C1 segment of cervical spinal cord (tissue), 14 donors: ENCODE results near the gene TRIO.

Experiments used
- DNase-seq, 14 donors: peaks; one replicate each; lab custom pipeline; 2025; lab: John Stamatoyannopoulos, UW

TRIO gene

DNA sequence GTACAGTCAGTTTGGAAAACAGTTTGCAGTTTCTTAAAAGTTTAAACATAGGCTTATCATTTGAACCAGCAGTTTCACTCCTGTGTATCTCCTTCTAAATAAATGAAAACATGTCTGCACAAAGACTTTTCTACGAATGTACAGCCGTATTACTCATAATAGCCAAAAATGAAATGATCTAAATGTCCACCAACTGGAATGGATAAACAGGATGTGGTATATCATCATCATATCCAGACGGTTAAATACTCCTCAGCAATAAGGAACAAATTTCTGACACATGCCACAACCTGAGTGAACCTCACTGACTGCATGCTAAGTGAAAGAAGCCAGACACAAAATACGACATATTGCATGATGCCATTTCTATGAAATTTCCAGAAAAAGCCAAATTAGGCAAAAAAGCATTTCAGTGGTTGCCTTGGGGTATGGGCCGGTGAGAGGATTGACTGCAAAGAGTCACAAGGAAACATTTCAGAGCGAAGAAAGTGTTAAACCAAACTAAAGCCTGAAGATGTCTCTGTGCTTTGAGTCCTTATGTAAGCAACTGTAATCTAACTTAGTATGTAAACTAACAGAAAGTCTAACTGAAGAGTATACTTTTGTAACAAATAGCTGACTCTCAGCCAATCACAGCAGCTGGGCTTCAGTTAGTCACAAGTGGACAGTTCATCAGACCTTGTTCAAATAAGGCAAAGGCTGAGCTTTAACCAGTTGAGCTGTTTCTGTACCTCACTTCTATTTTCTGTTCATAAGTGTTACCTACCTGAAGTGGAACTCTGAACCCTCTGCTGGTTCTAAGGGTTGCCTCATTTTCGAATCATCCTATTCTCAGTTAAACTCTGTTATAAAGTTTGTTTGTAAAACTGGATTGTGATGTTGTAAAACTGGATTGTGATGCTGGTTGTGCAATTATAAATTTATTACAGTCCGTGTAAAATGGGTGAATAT, 65.2 kb downstream of the TRIO start:
- no peak for DNase-seq

DNA sequence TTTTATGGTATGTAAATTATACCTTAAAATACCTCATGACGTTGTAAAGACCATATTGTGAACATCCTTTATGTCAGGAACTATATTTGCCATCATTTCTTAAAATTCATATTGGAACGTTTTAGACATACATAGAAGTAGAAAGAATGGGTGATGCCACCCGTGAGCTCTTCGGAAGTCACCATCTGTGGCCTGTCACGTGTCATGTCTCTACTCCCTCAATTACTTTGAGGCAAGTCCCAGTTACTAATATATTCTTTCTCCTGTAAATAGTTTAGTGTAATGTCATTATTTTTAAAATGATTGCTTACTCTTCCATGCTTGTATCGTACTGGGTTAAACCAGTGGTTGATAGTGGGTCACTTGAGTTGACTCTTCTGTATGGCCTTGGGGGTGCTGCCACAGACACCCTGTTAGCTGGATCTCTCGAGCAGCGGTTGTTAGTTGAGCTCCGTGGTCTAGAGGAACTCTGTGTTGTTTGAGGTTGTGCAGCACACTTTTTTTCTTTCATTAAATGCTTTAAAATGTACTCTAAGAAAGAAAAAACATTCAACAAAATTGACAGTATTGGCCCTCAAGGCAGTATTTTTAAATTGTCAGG, 66.2 kb downstream of the TRIO start:
- no peak for DNase-seq

DNA sequence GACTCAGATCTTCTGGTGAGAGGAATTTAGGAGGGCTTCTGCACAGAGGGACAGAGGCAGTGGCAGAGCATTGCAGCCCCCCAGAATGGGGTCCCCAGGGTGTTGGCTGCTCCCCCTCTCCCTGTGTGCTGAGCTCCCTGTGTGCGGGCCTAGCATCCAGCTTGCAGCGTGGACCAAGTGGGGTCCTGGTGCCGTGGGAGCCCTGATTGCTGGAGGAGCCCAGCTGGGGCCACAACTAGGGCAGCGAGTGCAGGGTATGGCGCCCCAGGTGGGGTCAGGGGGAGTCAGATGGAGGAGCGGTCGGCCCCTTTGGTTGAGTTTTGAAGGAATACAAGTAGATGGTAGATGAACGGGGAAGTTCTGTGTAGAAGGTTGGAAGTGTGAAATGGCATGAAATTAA, 66.7 kb downstream of the TRIO start:
- DNase-seq, result no peak

DNA sequence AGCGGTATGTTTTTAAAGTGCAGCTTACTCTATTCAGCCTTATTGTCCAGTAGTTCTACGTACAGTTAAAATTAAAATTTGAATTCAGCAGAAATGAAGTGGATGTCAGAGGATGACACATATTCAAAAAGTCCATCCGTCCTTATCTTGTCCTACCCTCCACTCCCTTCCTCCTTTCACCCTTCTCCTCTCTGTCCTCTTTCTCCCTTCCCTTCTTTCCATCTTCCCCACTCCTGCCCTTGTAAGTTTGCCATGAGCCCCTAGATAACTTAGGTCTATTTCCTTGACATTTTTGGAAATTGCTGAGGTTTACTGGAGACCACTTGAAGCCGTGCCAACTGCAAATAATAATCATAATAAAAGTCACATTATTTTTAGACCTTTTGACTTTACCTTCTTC, 67.6 kb downstream of the TRIO start:
- DNase-seq, result no peak

DNA sequence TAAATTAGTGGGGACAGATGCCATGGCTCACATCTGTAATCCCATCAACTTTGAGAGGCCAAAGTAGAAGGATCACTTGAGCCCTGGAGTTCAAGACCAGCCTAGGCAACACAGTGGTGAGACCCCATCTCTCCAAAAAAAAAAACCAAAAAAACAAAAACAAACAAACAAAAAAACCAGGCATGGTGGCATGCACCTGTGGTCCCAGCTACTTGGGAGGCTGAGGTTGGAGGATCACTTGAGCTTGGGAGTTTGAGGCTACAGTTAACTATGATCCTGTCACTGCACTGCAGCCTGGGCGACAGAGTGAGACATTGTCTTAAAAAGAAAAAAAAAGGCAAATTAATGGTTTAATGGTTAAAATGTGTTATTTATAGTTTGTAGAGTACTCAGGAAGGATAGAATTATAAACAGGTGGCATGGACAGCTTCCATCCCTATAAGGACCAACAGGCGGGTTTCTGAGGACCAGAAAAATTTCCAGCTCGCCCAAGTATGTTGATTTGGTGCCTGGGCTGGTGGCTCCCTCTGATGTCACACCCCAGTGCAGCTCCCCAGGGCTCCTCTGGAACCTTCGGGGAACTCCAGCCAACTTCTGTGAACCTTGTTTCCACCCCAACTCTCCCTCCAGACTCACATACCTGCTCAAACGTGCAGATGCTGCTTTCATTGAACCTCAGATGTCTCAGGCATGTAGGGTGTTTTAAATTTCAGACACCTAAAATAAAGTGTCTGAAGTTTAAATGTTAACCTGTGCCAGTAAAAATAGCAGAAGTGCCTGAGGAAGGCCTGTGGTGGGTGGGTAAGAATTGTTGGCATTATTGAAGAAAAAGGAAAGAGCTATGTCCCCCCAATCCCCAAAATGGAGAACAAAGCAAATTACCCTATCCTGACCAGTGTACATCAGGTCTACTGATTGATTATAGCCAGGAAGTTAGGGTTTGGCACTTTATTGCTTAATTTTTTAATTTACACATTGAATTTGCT, 69.0 kb downstream of the TRIO start:
- DNase-seq, result no peak

DNA sequence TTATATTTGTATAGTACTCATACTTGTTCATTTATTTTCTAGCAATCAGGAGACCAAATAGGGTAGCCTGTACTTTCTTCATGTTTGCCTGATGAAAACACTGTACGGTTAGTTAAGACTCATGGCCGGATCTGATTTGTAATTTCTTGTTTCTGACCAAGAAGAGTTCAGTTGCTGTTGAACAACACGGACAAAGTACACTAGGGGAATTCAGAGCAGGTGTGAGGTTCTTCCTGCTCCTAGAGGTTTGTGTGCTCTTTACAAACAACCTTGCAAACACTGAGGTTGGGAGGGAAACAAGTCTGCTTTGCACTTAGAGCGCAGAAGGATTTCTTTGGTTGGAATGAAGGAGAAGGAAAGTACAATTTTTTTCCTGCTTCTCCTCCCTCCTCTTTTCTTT, 69.7 kb downstream of the TRIO start:
- no peak for DNase-seq

DNA sequence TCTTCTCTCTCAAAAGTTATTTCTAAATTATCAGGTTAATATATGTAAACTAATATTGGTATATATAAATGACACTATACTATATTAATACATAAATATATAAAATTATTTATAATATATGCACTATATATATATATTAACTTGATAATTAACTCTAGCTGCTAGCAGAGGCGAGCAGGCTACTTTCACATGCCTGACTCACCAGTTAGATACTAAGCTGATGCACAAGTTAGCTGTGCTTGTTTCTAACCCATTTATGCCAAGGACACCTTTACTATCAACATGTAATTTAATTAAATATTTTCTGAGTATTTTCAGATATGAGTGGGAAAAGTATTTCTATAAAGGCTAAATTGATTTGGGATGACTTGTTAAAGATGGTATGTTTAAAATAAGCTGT, 70.1 kb downstream of the TRIO start:
- no peak for DNase-seq

DNA sequence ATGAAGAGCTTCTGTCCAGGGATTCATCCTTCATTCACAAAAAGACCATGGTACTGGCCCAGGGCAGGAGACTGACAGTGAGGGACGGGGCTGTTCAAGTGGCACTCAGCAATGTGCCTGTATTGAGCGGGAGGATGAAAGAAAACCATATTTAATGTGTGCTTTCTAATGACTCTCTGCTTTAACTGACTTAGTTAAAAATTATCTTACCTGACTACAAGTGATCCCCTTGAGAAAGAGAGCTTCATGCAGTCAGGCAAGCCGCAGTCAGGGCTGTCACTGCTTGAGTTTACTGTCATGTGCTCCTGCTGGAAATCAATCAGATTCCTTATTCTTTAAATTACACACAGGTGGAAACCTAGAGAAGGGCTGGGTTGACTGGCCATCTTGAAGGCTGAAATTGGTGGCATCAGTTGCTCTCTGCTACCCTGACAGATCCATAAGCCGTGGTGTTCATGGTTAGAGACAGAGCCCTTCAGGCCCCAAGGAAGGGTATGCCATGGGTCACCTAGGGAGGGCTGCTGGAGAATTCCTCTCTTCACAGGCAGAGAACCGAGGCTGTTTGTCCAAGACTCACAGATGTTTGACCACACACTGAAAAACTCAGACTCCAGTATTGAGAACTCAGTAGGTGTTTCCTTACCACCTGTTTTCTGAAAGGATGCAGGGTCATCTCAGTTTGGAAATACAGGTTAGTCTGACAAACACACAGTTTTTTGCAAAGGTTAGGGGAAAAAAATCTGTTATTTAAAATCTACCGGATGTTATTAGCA, 70.9 kb downstream of the TRIO start:
- no peak for DNase-seq

DNA sequence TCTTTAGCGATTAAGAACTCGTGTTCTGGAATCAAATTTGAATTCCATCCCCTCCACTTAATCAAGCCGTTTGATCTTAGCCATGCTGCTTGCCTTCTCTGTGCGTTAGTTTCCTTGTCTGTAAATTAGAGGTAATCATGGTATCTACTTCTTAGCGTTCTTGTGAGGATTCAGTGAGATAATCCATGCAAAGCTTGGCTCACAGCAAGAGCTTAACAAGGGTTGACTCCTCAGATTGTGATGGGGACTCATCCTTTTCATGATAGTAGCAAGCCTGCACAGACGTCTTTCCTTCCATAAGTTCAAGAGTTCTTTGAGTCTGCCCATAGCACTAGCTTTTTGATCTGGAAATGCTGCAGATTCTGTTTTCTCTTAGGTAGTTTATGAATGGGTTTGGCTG, 72.8 kb downstream of the TRIO start:
- no peak for DNase-seq

DNA sequence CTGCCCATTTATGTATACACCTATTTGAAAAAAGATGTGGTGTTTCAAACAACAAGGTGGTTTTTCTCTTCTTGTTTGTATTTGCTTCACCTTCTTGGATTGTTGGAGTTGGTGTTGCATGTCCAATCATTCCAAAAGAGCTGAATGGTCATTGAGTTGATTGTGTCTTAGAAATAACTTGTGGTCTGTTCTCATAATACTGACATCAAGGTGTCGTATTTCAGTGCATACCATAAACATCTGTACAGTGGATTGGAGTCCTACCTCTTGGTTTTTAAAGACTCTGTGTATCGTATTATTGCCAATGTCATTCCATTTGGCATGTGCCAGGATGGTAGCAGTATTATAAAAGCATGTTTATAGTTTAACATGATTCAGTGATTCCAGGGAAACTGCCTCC, 73.2 kb downstream of the TRIO start:
- DNase-seq, result no peak

DNA sequence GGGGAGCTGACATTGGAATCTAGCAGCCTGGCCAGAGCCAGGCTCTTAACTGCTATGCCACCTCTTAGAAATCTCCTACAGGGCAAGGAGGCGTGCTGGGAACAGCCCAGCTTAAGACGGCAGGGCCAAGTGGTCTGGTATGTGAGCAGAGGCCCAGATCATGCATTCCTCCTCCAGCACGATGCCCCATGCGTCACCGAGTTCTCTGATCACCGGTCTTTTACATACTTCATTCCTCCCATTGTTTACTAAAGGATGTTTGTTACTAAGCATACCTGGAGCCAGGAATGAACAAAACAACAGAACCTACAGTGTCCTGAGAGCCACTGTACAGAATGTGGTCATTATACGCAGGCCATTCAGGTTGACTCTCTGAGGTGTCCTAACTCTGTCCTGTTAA, 73.8 kb downstream of the TRIO start:
- no peak for DNase-seq

DNA sequence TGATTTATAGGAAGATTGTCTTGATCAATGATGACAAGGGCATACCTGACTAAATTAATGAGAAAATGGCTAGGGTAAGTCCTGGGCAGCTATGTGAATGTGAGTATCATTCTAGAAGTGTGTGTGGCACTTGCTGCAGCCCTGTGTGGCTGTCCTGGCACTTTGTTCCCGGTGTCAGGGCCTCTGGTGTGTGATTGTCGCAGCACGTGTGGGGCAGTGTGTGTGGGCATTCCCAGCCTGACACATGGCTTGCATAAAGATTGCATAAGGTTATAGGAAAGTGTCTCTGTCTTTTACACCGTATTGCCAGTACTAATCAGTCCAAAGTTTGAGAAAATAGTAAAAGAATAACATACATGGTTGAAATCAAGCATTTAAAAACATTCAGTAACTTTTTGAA, 74.4 kb downstream of the TRIO start:
- DNase-seq, result no peak

DNA sequence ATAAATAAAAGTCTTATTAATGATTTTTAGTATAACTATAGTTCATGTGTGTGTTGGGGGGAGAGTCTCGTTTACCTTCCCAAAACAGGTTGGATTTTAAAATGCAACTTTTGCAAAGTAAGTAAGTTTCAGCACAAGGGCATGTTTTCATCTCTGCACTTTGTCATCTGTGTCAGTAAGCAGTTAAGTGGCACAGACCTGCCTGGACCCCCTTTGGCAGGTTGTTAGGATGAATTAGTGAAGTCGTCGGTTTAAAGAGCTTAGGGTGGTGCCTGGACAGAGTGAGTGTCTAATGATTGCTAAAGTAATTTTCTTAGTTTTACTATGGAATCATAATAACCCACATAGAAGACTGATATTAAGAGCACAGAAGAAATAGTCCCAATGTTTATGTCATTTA, 74.9 kb downstream of the TRIO start:
- DNase-seq, result no peak

DNA sequence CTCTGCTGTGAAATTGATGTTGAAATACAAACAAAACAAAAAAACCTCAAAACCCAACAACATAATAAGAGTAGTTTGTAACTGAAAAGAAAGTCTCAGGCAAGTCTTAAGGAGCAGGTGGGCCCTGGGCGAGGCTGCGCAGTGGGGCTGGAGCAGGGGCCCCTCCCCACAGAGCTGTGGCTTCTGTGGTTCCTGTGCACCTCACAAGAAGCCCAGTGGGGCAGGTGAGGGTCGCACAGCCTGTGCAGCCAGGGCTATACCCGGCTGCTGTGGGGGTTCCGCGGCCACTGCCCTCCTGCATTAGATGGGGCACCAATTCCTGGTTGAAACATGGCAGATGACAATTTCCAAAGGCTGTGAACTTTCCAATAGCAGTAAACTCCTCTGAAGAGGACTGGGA, 75.3 kb downstream of the TRIO start:
- DNase-seq, result no peak

DNA sequence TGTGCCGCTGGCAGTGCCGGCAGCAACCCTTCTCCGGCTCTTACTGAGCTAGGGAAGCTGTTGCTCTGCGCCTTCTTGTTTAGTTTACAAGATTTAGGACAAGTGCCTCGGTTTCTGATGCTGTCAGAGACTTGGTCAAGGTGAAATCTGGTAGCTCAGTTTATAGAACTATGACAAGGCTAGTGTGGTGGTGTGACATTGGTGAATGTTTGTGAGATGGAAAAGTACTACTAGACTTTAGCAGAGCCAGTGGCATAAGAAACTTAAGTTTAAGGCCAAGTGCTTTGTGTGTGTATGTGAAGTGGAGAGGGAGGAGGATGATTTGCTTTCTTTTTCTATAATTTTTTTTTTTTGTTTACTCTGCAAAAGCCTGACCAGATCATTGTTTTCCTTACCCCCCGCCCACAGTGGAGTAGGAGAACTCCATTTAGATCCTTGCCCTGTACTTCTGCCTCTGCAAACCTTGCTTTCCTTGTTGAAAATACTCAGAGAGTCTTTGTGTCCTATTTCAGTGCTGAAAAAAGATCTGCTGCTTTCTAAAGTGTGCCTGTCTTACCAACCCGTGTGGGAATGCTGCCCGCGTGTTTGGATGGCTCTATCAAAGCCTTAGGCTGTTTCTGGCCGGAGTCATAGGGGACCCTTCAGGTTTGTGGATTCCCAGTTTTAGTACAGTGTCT, 75.9 kb downstream of the TRIO start:
- no peak for DNase-seq

DNA sequence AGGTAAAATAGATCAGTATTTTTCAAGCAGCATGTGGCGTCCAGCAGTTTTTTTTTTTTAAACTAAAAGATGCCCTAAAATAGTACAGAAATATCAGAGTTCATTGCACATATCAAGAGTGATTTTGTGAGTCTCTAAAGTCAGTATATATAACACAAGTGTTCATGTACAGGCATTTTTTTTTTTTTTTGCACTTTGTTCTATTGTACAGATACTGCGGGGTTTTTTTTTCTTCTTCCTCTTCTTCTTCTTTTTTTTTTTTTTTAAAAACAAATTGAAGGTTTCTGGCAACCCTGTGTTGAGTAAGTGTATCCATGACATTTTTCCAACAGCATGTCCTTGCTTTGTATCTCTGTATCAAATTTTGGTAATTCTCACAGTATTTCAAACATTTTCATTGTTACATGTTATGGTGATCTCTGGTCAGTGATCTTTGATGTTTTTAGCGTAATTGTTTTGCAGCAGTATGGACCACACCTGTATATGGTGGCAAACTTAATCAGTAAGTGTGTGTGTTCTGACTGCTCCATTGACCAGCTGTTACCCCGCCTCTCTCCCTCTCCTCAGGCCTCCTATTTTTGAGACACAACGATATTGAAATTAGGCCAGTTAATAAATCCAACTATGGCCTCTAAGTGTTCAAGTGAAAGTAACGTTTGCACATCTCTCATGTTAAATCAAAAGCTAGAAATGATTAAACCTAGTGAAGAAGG, 76.8 kb downstream of the TRIO start:
- no peak for DNase-seq

DNA sequence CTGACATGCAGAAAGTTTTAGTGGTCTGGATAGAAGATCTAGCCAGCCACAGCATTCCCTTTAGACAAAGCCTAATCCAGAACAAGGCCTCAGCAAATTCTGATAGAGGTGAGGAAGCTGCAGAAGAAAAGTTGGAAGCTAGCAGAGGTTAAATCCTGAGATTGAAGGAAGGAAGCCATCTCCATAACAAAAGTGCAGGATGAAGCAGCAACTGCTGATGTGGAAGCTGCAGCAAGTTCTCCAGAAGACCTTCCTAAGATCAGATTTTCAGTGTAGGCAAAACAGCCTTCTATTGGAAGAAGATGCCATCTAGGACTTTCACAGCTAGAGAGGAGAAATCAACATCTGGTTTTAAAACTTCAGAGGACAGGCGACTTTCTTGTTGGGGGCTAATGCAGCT, 77.5 kb downstream of the TRIO start:
- DNase-seq, result no peak

DNA sequence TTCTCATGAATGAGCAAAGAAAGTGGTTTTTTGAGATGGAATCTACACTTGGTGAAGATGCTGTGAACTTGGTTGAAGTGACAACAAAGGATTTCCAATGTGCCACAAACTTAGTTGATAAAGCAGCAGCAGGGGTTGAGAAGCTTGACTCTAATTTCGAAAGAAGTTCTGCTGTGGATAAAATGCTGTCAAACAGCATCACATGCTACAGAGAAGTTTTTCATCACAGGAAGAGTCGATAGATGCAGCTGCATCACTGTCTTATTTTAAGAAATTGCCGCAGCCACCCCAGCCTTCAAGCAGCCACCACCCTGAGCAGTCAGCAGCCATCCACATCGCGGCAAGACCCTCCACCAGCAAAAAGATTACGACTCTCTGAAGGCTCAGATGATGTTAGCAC, 78.6 kb downstream of the TRIO start:
- no peak for DNase-seq

DNA sequence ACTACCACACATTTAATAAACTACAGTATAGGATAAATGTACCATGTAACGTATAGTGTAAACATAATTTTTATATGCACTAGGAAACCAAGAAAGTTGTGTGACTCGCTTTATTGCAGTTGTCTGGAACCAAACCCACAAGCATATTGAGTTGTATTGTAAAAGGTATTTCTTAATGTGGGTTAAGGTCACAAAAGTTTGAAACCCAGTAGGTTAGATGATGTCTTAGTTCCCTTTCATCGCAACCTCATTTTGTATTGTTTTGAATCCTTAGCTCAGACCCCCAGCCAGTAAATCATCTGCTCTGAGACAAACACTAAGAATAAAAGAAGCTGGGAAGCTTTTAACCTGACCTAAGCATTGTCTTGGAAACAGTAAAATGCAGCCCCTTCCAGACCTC, 79.1 kb downstream of the TRIO start:
- DNase-seq, result no peak

DNA sequence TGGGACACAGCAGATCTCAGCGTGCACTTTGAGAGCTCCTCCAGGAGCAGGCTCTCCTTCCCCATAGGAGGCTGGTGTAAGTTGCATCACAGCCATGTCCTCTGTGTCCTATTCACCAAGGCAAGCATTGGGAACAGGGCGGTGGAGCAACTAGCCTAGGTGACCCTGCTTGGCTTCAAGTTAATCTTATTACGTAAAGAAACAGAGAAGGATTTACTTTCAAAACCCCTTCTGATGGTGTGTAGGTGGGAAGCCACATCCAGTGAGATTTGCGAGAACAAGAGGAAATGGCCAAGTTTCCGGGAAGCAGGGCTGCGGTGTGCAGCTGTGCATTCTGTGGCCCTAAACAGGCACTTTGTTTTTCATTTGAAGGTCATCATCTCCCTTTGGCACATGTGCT, 80.2 kb downstream of the TRIO start:
- DNase-seq, result no peak
